ENCODE data around the gene SLC32A1.

The SLC32A1 gene

DNA sequence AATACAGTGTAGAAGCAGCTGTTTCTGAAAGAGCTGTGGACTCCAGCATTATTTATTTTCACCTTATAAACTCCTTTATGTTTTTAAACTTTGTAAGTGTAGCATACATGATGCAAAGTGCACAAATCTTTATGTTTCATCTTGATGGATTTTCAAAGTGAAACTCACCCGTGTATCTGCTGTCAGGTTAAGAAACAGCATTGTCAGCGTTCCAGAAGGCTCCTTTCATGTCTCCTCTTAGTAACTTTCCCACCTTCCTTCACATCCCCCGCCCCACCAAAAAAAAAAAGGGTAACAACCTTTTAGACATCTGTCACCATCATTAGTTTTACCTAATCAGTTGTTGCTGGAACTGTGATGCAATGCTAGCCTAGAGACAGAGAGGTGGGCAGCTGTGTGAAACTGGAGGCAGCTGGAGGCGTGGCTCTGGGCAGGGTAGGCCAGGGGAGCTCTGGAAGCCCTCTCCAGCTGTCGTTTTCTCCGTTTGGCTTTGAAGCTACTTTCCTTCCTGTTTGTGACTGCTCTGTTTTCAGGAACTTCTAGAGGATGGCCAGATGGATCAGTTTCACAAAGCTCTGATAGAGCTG, 31.1 kb downstream of the SLC32A1 start:
- no peak for DNase-seq (ENCODE audit: low spot score)

DNA sequence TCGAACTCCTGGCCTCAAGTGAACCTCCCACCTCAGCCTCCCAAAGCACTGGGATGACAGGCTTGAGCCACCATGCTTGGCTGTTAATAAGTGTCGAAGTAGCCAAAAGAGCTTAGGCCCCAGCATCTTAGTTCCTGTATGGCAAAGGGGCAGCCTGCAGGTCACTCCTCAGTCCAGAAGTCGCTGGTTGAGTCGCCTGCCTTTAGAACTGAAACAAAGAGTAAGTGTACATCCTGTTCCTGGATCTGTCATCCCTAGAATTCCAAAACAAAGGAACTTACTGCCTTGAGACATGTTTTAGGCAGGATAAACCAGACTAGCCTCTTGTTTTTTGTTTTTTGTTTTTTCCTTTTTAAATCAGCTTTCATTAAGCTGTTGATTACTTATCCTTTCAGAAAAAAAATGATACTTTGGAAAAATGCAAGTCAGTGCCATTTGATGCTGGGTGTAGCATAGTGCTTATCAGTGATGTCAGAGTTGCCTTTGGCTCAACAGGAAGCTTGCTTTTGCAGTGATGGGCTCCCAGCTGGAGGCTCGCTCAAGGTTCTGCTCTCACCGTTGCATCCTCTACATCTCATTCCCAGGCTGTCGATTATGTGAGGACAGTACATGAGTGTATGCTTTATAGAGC, 33.0 kb downstream of the SLC32A1 start:
- DNase-seq (ENCODE audit: low spot score): no peak

DNA sequence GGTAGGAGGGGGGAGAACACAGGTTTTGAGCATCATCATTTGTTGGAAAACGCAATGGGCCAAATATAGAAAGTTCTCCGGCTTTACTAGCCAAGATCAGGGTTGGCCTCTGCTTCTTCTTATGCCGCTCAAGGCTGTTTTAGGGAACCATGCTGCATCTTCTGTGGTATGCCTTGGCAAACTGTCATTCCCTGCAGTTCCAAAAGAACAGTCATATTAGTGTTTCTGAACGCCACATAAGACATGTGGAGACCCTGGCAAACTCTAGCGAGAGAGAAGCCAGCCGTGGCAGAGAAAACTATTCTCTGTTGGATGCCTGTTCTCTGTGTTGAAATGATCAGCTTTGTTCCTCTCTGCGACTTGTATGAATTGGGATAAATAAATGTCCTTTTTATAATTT, 34.8 kb downstream of the SLC32A1 start:
- no peak for DNase-seq (ENCODE audit: low spot score)

GRCh38 chr20:38760978-38761377, 36.7 kb downstream of the SLC32A1 start:
- DNase-seq (ENCODE audit: low spot score): no peak

DNA sequence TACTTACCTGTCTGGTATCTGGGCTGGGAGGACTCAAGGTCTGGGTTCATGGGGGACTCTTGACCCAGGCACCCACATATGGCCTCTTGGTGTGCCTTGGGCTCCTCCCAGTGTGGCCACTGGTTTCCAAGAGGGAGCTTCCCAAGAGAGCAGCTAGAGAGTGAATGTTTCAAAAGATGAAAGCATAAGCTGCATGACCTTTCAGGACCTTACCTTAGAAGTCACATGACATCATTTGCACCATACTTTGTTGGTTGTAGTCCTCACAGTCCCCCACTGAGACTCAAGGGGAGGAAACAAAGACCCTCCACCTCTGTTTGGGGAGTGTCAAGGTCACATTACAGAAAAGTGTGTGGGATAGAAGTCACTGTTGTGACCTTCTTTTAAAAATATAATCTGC, 37.9 kb downstream of the SLC32A1 start:
- DNase-seq (ENCODE audit: low spot score): no peak

- DNase-seq (ENCODE audit: low spot score): no peak
These were observed 39.3 kb downstream of the SLC32A1 start for GRCh38 chr20:38763616-38764015.

- no peak for DNase-seq (ENCODE audit: low spot score)
These were observed 40.5 kb downstream of the SLC32A1 start for GRCh38 chr20:38764567-38765318.

DNA sequence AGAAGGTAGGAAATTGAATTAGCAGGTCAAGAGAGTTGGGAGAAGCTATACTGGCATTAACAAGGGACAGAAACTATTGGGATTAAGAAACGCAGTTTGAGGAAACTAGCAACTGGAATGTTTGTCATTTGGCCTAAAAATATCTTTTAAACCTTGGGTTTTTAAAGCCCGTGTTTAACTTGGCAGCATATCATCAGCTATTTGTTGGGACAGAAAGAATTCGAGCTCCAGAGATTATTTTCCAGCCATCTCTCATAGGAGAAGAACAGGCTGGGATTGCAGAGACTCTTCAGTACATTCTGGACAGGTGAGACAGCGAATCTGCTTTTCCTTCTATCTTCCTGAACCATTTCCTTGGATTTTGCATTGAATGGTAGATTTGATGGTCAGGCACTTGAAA, 41.8 kb downstream of the SLC32A1 start:
- DNase-seq (ENCODE audit: low spot score): no peak

DNA sequence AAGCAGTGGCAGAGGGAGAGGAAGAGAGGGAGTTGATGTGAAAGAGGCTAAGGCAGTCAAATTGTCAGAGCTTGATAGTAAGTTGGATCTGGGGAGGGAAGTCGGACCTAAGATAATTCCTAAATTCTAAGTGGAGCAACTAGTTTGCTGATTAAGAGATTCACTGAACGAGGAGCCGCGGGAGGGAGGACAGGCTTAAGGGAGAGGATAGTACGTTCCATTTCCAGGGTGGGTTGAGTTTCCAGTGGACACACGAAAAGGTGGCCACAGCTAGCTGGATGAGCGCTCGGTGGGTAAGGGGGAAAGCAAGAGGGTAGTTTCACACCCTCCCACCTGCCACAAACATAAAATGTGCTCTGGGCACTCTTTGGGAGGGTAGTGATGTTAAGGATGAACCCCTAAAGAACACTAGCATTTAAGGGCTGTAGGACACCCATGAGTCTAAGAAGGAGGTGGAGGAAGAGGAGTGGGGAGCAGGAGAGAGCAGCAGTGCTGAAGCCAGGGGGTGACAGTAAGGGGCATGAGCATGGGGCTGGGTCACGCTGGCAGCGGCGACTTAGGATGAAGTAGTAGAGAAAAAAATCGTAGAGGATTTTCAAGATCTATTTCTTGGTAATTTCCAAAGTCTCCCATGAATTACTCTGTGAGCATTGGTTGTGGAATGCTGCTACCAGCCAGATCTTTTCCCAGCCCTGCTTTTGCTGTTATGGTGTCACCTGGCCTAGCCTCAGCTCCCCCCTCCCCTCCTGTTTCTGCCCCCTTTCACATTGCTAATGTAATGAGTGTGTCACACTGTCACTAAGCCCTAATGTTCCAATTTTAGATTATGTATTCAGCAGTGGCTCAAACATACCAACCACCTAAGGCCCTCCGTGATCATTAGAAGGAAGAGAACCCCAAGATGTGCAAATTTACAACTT, 45.4 kb downstream of the SLC32A1 start:
- no peak for DNase-seq (ENCODE audit: low spot score)

GRCh38 chr20:38770546-38770945, 46.3 kb downstream of the SLC32A1 start:
- no peak for DNase-seq (ENCODE audit: low spot score)

GRCh38 chr20:38770970-38771369, 46.7 kb downstream of the SLC32A1 start:
- no peak for DNase-seq (ENCODE audit: low spot score)

GRCh38 chr20:38771621-38772020, 47.3 kb downstream of the SLC32A1 start:
- DNase-seq (ENCODE audit: low spot score): no peak

- DNase-seq (ENCODE audit: low spot score): no peak
These were observed 49.9 kb downstream of the SLC32A1 start for GRCh38 chr20:38774167-38774566.

- DNase-seq (ENCODE audit: low spot score): no peak
These were observed 52.1 kb downstream of the SLC32A1 start for GRCh38 chr20:38776363-38776762.
